NCI-H1417 treated with DMSO at 0.1 percent for 48 hours (cell line): ENCODE measurements around the gene VCL.
"Not testable (repeated sequence)": the region's sequence is repeated elsewhere in the genome, so short reads cannot be mapped to it uniquely, and the experiment has no call there.

ENCODE experiments used
- DNase-seq: peaks from one replicate; lab custom pipeline; 2025; lab: John Stamatoyannopoulos, UW

Gene VCL

GRCh38 chr10:74107391-74107790 is 109.5 kb downstream of the VCL start:
- DNase-seq: no peak

GRCh38 chr10:74109452-74109851 is 111.5 kb downstream of the VCL start:
- no peak for DNase-seq

- DNase-seq: no peak
Observed at GRCh38 chr10:74110120-74110519, 112.2 kb downstream of the VCL start.

GRCh38 chr10:74111799-74112198 is 113.9 kb downstream of the VCL start:
- DNase-seq: no peak

- DNase-seq: no peak
Observed at GRCh38 chr10:74113546-74113945, 115.6 kb downstream of the VCL start.

- DNase-seq: no peak
Observed at GRCh38 chr10:74114041-74114448, 116.1 kb downstream of the VCL start.

GRCh38 chr10:74117738-74118137 is 119.8 kb downstream of the VCL start:
- DNase-seq: no peak

- no peak for DNase-seq
Observed at GRCh38 chr10:74118804-74119203, 120.9 kb downstream of the VCL start.

GRCh38 chr10:74120911-74121310 is 123.0 kb downstream of the VCL start:
- no peak for DNase-seq

GRCh38 chr10:74121368-74121767 is 123.5 kb downstream of the VCL start:
- DNase-seq: no peak

GRCh38 chr10:74122060-74122459 is 124.1 kb downstream of the VCL start:
- DNase-seq: no peak

GRCh38 chr10:74123081-74123480 is 125.2 kb downstream of the VCL start:
- no peak for DNase-seq

GRCh38 chr10:74133923-74134820 is 136.3 kb downstream of the VCL start:
- DNase-seq: no peak

GRCh38 chr10:74135452-74135851 is 137.5 kb downstream of the VCL start:
- no peak for DNase-seq

- DNase-seq: no peak
Observed at GRCh38 chr10:74137992-74138391, 140.1 kb downstream of the VCL start.

- DNase-seq: not testable (repeated sequence)
Observed at GRCh38 chr10:74138596-74138995, 140.7 kb downstream of the VCL start.

- DNase-seq: no peak
Observed at GRCh38 chr10:74139981-74140380, 142.1 kb downstream of the VCL start.

GRCh38 chr10:74140553-74140952 is 142.6 kb downstream of the VCL start:
- no peak for DNase-seq

- no peak for DNase-seq
Observed at GRCh38 chr10:74145133-74145532, 147.2 kb downstream of the VCL start.

- not testable (repeated sequence) for DNase-seq
Observed at GRCh38 chr10:74146980-74147379, 149.1 kb downstream of the VCL start.

- no peak for DNase-seq
Observed at GRCh38 chr10:74150204-74150989, 152.5 kb downstream of the VCL start, which contains the start of gene AP3M1. Gene AP3M1, minus strand, starts transcription at chr10:74150828. Its CDS starts 12,449 bp downstream, at chr10:74138379.

- DNase-seq: peak; percentile 90
Observed at GRCh38 chr10:74150990-74151878, 153.3 kb downstream of the VCL start, which contains the start of gene ADK. Gene ADK, plus strand, starts transcription at chr10:74151221. Its CDS starts 58 bp downstream, at chr10:74151279.
